22Rv1 (cell line): ENCODE measurements around the gene SLC47A1.

Experiments used
- H3K27ac ChIP-seq: fragments of 450-650 bp; 2 replicates; pipeline ENCODE4 v1.5.1; 2017
- ZFX ChIP-seq: fragments of 450-650 bp; IDR thresholded peaks from 2 replicates; pipeline ENCODE4 v1.6.1; 2017; ENCODE audit warnings: antibody characterized with exemption, borderline replicate concordance
- TF ChIP-seq, protein P1 (sequence below): fragments of 450-650 bp; IDR thresholded peaks from 2 replicates; pipeline ENCODE4 v1.5.1; 2017; ENCODE audit warnings: mild to moderate bottlenecking

The SLC47A1 gene

DNA sequence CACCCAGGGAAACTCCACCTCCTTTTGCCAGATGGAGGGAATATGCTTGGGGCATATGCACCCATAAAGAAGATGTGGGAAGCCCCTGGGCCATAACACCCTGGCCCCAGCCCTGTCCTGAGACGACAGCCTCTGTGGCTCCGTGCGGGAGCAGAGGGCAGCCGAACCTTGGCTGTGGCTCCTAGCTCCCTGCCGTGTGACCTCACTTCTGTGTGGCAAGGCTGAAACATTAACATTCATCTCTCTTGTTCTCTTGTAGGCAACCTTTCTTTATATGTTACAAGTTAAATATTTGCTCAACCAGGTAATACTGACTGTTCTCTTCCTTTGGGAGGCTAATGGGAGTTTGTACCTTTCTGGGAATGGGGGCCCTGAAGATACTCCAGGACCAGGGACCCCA, 17.5 kb downstream of the SLC47A1 start:
- peak overlapping the region; percentile 37 for H3K27ac ChIP-seq
- TF ChIP-seq, protein P1, sequence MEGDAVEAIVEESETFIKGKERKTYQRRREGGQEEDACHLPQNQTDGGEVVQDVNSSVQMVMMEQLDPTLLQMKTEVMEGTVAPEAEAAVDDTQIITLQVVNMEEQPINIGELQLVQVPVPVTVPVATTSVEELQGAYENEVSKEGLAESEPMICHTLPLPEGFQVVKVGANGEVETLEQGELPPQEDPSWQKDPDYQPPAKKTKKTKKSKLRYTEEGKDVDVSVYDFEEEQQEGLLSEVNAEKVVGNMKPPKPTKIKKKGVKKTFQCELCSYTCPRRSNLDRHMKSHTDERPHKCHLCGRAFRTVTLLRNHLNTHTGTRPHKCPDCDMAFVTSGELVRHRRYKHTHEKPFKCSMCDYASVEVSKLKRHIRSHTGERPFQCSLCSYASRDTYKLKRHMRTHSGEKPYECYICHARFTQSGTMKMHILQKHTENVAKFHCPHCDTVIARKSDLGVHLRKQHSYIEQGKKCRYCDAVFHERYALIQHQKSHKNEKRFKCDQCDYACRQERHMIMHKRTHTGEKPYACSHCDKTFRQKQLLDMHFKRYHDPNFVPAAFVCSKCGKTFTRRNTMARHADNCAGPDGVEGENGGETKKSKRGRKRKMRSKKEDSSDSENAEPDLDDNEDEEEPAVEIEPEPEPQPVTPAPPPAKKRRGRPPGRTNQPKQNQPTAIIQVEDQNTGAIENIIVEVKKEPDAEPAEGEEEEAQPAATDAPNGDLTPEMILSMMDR = no peak
- TF ChIP-seq ZFX = no peak

DNA sequence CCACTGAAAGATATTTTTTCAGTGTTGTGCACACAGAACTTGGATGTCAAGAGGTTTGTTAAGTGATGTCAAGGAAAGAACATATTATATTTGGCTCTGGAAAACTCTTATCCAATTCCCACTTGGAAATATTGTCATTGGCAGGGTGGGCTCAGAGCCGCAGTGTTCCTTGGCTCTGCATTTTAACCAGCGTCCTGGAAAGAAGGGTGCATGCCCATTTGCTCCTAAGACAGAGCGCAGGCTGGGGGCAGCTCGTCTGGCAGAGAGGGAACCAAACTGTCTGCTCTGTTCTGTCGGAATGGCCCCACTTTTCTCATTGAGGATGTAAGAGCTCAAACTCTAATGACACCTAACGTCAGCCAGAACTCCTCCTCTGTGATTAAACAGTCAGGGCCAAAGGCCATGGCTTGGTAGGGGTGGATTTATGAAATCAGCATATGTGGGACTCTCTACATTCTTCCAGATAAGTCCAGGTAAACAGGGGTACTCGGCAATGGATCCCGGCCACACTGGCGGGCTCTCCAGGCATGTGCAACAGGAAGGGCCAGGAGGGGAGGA, 18.0 kb downstream of the SLC47A1 start:
- TF ChIP-seq ZFX = no peak
- TF ChIP-seq, protein P1 = no peak
- peak overlapping the region; percentile 37 for H3K27ac ChIP-seq

DNA sequence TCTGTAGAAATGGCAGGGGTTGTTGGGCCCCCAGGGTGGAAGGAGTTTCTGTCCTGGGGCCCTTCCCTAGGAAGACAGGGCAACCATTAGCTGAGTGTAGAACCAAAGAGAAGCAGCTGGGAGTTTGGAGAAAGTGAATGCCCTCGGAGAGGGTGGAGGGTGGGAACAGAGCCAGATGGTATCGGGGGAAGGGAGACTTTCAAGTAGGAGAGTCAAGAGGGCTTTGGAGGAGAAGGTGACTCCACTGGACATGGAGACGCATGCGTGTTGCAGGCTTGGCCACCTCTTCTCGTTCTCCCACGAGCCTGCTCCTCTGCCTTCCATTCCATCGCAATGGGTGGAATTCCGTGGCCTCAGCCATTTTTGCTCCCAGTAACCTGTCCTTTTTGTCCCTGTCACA, 19.4 kb downstream of the SLC47A1 start:
- TF ChIP-seq ZFX = no peak
- TF ChIP-seq, protein P1 = no peak

DNA sequence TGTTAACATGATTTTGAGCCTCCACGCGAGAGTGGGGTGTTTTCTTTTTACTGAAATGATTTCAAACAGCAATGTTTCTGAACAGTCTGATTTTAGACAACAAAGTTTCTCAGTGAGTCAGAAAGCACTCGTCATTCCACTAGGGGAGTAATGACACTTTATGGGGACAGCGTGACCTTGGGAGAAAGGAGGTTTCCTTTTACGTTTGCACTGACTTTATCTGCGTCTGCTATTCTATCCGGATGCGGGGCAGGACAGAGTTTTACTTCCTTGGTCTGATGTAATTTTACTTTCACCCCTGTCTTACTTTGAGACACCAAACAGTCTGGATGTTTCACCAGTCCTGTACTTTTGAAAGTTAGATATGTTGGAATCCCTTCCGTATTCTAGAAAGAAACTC, 20.7 kb downstream of the SLC47A1 start:
- no peak for TF ChIP-seq ZFX
- TF ChIP-seq, protein P1 = no peak

More for the DNA sequence above, 19.4 kb downstream of the SLC47A1 start:
- H3K27ac ChIP-seq = no peak overlapping the region

DNA sequence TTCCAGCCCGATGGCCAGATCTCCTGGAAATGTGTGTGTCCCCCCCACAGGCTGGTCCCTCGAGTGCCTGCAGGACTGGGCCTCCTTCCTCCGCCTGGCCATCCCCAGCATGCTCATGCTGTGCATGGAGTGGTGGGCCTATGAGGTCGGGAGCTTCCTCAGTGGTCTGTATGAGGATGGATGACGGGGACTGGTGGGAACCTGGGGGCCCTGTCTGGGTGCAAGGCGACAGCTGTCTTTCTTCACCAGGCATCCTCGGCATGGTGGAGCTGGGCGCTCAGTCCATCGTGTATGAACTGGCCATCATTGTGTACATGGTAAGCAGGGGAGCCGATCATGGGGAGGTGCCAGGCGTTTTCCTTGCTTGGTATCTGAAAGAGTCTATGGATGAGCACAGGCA, 22.1 kb downstream of the SLC47A1 start:
- TF ChIP-seq, protein P1 = no peak
- no peak for TF ChIP-seq ZFX
- no peak overlapping the region for H3K27ac ChIP-seq

More for the DNA sequence above, 20.7 kb downstream of the SLC47A1 start:
- no peak overlapping the region for H3K27ac ChIP-seq

DNA sequence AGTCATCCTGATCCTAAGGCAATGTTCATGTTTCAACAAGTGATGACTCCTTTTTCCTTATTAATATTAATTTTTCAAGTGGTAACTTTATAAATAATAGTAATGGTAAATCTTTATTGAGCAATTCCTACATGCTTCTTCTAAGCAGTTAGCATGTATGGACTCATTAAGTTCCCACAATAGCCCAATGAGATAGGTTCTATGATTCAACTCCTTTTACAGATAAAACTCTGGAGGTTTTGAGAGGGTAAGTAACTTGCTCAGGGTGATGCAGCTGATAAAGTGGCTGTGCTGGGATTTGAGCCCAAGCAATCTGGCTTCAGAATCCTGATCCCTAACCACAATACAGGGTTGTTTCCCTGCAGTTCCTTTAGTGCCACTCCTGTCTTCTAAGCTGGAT, 25.3 kb downstream of the SLC47A1 start:
- no peak for TF ChIP-seq ZFX
- TF ChIP-seq, protein P1 = no peak
- no peak overlapping the region for H3K27ac ChIP-seq

DNA sequence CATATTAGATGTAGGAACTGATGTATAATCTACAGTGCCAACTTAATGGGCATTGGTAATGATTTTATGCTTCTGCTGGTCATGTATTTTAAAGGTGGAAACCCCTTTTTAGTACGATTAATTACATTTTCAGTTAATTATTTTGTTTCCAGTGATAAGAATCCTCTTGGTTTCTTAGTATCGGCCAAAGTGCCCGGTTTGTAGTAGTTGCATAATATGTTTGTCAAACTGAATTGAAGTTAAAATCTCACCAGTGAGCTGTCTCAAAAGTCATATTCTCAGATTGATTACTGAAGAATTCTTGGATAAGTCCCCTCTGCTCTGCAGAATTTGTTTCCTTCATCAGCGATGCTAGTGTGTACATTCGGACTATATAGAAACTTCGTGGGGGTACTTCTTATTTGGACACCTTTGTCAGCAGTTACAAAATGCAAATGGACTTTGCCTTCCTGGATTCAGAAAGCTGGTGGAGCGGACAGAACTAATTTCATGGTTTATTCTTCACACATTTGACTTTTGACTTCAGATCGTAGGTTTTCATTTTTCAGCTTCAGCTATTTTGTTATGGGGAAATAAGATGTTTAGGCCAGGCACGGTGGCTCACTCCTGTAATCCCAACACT, 28.2 kb downstream of the SLC47A1 start:
- no peak for TF ChIP-seq ZFX
- TF ChIP-seq, protein P1 = no peak
- no peak overlapping the region for H3K27ac ChIP-seq
